HepG2 (cell line): ENCODE measurements around the gene PRR11. TPM values are rescaled to one million over a fixed set of nuclear protein-coding genes. Genes with fewer than 3 reads are reported as not detected.

Experiments used
- HDAC6 ChIP-seq: fragments of 200-600 bp; sonication (generic); IDR thresholded peaks from 2 replicates; pipeline ENCODE4 v1.7.0; 2017; ENCODE audit warnings: mild to moderate bottlenecking, antibody characterized with exemption, low read length, low read depth
- KLF11 ChIP-seq: IDR thresholded peaks from 2 replicates; pipeline ENCODE4 v1.6.1; 2016; ENCODE audit warnings: missing compliant biosample characterization
- MEF2D ChIP-seq: sonication (generic); formaldehyde crosslinking; IDR thresholded peaks from 2 replicates; pipeline ENCODE4 v1.5.1; 2020; ENCODE audit warnings: mild to moderate bottlenecking, missing genetic modification reagents
- U2AF2 ChIP-seq: fragments of 200-400 bp; formaldehyde crosslinking; IDR thresholded peaks from 2 replicates; pipeline ENCODE4 v1.6.1; 2017; ENCODE audit warnings: low read depth, mild to moderate bottlenecking, low read length
- polyA plus RNA-seq, 8 experiments: library from polyadenylated mRNA; depleted of rRNA in 3 of 8; stranded (reverse) in 7 of 8; unstranded in 1 of 8; fragments of >200 nt; fragmentation: Illumina TruSeq in 4 of 8; extraction: Trizol in 4 of 8; gene quantifications; 2 replicates each; pipeline versions ENCODE4 v1.2.1 to v1.2.3, GENCODE V29; 2011 to 2016; ENCODE audit warnings: low read depth in 4 of 8, missing spikeins in 1 of 8, mixed read lengths in 1 of 8; ENCODE audit not compliant: insufficient read depth in 1 of 8
- total RNA-seq, 5 experiments: library from RNA; depleted of rRNA; stranded (reverse); fragments of >200 nt; fragmentation: Illumina TruSeq; extraction: Trizol; gene quantifications; 2 replicates each; pipeline ENCODE4 v1.2.3, GENCODE V29; 2016; ENCODE audit warnings: low read depth in 1 of 5
- TF ChIP-seq, protein P1 (sequence below): sonication (generic); formaldehyde crosslinking; IDR thresholded peaks from one replicate; pipeline ENCODE4 v1.5.1; 2020; ENCODE audit warnings: mild to moderate bottlenecking, missing genetic modification reagents; ENCODE audit errors: not compliant biosample characterization
- TF ChIP-seq, protein P2 (sequence below): sonication (generic); formaldehyde crosslinking; IDR thresholded peaks from 2 replicates; pipeline ENCODE4 v1.4.0; 2020; ENCODE audit warnings: mild to moderate bottlenecking, missing genetic modification reagents, borderline replicate concordance
- TF ChIP-seq, protein P3 (sequence below): sonication (generic); formaldehyde crosslinking; IDR thresholded peaks from 2 replicates; pipeline ENCODE4 v1.5.0; 2020; ENCODE audit warnings: missing genetic modification reagents
- TF ChIP-seq, protein P4 (sequence below): sonication (generic); formaldehyde crosslinking; IDR thresholded peaks from 2 replicates; pipeline ENCODE4 v1.5.1; 2020; ENCODE audit warnings: mild to moderate bottlenecking, missing genetic modification reagents
- TF ChIP-seq, protein P5 (sequence below): sonication (generic); formaldehyde crosslinking; IDR thresholded peaks from 2 replicates; pipeline ENCODE4 v1.5.0; 2020; ENCODE audit warnings: missing genetic modification reagents
- TF ChIP-seq, protein P6 (sequence below): sonication (generic); formaldehyde crosslinking; IDR thresholded peaks from 2 replicates; pipeline ENCODE4 v1.5.1; 2020; ENCODE audit warnings: missing genetic modification reagents, mild to moderate bottlenecking, borderline replicate concordance

PRR11 gene
- total and polyA plus RNA-seq, 2 of the 13 experiments (the other 11 are each of a cell fraction or from before 2014, with no cell fraction given), result 35.7 to 39.2 TPM

DNA sequence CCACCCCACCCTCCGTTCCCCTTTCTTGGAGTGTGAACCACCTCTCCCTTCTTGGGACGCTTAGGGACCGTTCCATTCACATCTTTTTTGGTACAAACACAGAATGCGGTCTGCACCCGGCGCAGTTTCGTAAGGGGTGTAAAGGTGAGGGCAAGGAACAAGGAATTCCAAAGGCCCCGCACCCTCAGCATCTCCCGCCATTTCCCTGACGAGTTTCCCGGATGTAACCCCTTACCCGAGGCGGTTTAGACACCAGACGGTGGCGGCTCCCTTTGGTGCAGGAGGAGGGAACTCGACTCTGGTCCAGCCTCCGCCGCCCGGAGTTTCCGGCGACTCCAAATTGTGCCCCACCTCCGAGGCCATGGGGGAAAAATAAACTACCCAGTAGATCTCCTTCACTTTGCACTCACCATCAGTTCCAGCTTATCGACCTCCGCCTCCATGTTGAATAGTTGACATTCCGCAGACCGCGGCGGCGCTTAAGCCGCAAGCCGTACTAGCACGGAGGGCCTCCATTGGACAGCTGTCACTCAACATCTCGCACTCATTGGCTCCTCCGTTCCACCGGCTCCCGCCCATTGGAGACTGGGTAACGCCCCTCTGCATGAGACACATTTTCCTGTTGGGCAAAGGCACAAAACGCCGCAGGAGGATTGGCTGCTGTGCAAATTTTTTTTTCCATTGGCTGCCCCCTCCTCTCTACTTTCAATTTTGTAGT is 666 bp upstream of the PRR11 start, which contains the start of gene SKA2 (continued):
- TF ChIP-seq, protein P1, sequence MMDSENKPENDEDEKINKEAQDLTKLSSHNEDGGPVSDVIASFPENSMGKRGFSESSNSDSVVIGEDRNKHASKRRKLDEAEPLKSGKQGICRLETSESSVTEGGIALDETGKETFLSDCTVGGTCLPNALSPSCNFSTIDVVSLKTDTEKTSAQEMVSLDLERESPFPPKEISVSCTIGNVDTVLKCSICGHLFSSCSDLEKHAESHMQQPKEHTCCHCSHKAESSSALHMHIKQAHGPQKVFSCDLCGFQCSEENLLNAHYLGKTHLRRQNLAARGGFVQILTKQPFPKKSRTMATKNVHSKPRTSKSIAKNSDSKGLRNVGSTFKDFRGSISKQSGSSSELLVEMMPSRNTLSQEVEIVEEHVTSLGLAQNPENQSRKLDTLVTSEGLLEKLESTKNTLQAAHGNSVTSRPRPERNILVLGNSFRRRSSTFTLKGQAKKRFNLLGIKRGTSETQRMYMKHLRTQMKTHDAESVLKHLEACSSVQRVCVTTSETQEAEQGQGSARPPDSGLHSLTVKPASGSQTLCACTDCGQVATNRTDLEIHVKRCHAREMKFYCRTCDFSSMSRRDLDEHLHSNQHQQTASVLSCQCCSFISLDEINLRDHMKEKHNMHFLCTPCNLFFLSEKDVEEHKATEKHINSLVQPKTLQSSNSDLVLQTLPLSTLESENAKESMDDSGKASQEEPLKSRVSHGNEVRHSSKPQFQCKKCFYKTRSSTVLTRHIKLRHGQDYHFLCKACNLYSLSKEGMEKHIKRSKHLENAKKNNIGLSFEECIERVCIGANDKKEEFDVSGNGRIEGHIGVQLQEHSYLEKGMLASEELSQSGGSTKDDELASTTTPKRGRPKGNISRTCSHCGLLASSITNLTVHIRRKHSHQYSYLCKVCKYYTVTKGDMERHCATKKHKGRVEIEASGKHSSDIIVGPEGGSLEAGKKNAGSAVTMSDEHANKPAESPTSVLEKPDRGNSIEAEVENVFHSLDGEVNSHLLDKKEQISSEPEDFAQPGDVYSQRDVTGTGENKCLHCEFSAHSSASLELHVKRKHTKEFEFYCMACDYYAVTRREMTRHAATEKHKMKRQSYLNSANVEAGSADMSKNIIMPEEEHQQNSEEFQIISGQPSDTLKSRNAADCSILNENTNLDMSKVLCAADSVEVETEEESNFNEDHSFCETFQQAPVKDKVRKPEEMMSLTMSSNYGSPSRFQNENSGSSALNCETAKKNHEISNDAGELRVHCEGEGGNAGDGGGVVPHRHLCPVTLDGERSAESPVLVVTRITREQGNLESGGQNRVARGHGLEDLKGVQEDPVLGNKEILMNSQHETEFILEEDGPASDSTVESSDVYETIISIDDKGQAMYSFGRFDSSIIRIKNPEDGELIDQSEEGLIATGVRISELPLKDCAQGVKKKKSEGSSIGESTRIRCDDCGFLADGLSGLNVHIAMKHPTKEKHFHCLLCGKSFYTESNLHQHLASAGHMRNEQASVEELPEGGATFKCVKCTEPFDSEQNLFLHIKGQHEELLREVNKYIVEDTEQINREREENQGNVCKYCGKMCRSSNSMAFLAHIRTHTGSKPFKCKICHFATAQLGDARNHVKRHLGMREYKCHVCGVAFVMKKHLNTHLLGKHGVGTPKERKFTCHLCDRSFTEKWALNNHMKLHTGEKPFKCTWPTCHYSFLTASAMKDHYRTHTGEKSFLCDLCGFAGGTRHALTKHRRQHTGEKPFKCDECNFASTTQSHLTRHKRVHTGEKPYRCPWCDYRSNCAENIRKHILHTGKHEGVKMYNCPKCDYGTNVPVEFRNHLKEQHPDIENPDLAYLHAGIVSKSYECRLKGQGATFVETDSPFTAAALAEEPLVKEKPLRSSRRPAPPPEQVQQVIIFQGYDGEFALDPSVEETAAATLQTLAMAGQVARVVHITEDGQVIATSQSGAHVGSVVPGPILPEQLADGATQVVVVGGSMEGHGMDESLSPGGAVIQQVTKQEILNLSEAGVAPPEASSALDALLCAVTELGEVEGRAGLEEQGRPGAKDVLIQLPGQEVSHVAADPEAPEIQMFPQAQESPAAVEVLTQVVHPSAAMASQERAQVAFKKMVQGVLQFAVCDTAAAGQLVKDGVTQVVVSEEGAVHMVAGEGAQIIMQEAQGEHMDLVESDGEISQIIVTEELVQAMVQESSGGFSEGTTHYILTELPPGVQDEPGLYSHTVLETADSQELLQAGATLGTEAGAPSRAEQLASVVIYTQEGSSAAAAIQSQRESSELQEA (CRISPR knock-in tag), result no peak
- TF ChIP-seq MEF2D, result peak; percentile 41; the same call in 1 of the 2 replicates
- TF ChIP-seq, protein P2, sequence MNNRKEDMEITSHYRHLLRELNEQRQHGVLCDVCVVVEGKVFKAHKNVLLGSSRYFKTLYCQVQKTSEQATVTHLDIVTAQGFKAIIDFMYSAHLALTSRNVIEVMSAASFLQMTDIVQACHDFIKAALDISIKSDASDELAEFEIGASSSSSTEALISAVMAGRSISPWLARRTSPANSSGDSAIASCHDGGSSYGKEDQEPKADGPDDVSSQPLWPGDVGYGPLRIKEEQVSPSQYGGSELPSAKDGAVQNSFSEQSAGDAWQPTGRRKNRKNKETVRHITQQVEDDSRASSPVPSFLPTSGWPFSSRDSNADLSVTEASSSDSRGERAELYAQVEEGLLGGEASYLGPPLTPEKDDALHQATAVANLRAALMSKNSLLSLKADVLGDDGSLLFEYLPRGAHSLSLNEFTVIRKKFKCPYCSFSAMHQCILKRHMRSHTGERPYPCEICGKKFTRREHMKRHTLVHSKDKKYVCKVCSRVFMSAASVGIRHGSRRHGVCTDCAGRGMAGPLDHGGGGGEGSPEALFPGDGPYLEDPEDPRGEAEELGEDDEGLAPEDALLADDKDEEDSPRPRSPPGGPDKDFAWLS (CRISPR knock-in tag), result no peak
- TF ChIP-seq, protein P3, sequence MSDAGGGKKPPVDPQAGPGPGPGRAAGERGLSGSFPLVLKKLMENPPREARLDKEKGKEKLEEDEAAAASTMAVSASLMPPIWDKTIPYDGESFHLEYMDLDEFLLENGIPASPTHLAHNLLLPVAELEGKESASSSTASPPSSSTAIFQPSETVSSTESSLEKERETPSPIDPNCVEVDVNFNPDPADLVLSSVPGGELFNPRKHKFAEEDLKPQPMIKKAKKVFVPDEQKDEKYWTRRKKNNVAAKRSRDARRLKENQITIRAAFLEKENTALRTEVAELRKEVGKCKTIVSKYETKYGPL (CRISPR knock-in tag), result no peak
- TF ChIP-seq, protein P4, sequence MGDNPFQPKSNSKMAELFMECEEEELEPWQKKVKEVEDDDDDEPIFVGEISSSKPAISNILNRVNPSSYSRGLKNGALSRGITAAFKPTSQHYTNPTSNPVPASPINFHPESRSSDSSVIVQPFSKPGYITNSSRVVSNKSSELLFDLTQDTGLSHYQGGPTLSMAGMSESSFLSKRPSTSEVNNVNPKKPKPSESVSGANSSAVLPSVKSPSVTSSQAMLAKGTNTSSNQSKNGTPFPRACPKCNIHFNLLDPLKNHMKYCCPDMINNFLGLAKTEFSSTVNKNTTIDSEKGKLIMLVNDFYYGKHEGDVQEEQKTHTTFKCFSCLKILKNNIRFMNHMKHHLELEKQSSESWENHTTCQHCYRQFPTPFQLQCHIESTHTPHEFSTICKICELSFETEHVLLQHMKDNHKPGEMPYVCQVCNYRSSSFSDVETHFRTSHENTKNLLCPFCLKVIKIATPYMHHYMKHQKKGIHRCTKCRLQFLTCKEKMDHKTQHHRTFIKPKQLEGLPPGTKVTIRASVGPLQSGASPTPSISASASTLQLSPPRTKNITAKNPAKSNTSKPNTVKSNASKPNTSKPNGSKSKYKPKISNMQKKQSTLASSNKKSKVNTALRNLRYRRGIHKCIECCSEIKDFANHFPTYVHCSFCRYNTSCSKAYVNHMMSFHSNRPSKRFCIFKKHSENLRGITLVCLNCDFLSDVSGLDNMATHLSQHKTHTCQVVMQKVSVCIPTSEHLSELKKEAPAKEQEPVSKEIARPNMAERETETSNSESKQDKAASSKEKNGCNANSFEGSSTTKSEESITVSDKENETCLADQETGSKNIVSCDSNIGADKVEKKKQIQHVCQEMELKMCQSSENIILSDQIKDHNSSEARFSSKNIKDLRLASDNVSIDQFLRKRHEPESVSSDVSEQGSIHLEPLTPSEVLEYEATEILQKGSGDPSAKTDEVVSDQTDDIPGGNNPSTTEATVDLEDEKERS (CRISPR knock-in tag), result 0 out of 2 replicates have a peak, but pooled peaks have one; percentile 17
- TF ChIP-seq, protein P5, sequence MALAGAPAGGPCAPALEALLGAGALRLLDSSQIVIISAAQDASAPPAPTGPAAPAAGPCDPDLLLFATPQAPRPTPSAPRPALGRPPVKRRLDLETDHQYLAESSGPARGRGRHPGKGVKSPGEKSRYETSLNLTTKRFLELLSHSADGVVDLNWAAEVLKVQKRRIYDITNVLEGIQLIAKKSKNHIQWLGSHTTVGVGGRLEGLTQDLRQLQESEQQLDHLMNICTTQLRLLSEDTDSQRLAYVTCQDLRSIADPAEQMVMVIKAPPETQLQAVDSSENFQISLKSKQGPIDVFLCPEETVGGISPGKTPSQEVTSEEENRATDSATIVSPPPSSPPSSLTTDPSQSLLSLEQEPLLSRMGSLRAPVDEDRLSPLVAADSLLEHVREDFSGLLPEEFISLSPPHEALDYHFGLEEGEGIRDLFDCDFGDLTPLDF (CRISPR knock-in tag), result peak; percentile 92
- TF ChIP-seq U2AF2, result no peak
- TF ChIP-seq, protein P6, sequence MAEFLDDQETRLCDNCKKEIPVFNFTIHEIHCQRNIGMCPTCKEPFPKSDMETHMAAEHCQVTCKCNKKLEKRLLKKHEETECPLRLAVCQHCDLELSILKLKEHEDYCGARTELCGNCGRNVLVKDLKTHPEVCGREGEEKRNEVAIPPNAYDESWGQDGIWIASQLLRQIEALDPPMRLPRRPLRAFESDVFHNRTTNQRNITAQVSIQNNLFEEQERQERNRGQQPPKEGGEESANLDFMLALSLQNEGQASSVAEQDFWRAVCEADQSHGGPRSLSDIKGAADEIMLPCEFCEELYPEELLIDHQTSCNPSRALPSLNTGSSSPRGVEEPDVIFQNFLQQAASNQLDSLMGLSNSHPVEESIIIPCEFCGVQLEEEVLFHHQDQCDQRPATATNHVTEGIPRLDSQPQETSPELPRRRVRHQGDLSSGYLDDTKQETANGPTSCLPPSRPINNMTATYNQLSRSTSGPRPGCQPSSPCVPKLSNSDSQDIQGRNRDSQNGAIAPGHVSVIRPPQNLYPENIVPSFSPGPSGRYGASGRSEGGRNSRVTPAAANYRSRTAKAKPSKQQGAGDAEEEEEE (CRISPR knock-in tag), result no peak
- peak; percentile 60; the same call in 1 of the 2 replicates for TF ChIP-seq KLF11
- no peak for TF ChIP-seq HDAC6
